AG04449 (cell line): ENCODE data around the gene PRKAB1.
"Not testable (repeated sequence)": the region's sequence is repeated elsewhere in the genome, so short reads cannot be mapped to it uniquely, and the experiment has no call there.

Source experiments
- CTCF ChIA-PET: fragments of 350-600 bp; formaldehyde crosslinking; extraction: SDS; loops from one replicate; lab custom pipeline; 2021; ENCODE audit warnings: antibody characterized with exemption; lab: Yijun Ruan, JAX
- POLR2A ChIA-PET: fragments of 400-600, 350-600 bp; formaldehyde crosslinking; extraction: SDS; loops from one replicate; lab custom pipeline; 2020; ENCODE audit warnings: antibody characterized with exemption, inconsistent platforms; lab: Yijun Ruan, JAX
- DNase-seq: peaks from one replicate; pipeline ENCODE4 v3.0.0-alpha.2; 2010; ENCODE audit warnings: low read depth, low spot score
- H3K4me3 ChIP-seq: 2 replicates; pipeline ENCODE4 v1.5.1; 2011; ENCODE audit warnings: low read depth, mild to moderate bottlenecking, control low read depth, low read length
- TF ChIP-seq, protein P1 (sequence below): IDR thresholded peaks from one replicate; pipeline ENCODE4 v1.5.1; 2011; ENCODE audit warnings: mild to moderate bottlenecking, moderate library complexity, low read length, control low read depth, inconsistent platforms; ENCODE audit not compliant: insufficient read depth; ENCODE audit errors: missing control alignments

Gene PRKAB1

DNA sequence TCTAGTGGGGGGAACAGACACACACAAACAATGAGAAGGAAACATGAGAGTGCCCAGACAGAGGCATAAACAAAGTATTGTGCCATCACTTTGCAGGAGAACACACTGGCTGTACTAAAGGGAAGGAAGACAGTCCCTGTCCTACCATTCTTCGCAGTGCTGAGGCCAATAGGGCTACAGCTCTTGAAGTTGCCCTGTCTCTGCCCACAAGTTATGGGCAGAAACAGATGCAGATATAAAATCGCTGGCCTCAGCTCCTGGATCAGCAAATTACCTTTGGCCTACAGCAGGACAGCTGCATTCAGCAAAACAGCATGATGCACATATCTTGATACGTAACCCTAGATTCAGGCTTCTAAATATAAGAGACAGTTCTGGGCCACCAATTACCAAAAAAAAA is 23.0 kb upstream of the PRKAB1 start:
- TF ChIP-seq, protein P1, sequence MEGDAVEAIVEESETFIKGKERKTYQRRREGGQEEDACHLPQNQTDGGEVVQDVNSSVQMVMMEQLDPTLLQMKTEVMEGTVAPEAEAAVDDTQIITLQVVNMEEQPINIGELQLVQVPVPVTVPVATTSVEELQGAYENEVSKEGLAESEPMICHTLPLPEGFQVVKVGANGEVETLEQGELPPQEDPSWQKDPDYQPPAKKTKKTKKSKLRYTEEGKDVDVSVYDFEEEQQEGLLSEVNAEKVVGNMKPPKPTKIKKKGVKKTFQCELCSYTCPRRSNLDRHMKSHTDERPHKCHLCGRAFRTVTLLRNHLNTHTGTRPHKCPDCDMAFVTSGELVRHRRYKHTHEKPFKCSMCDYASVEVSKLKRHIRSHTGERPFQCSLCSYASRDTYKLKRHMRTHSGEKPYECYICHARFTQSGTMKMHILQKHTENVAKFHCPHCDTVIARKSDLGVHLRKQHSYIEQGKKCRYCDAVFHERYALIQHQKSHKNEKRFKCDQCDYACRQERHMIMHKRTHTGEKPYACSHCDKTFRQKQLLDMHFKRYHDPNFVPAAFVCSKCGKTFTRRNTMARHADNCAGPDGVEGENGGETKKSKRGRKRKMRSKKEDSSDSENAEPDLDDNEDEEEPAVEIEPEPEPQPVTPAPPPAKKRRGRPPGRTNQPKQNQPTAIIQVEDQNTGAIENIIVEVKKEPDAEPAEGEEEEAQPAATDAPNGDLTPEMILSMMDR, result no peak
- CTCF ChIA-PET, result interaction anchor here (1.7 kb wide), 1 partner anchor 14 kb away, joined by 8 read pairs; no protein-coding TSS in a partner anchor
- POLR2A ChIA-PET, result no interaction called here
- no peak for DNase-seq
- no peak overlapping the region for H3K4me3 ChIP-seq

DNA sequence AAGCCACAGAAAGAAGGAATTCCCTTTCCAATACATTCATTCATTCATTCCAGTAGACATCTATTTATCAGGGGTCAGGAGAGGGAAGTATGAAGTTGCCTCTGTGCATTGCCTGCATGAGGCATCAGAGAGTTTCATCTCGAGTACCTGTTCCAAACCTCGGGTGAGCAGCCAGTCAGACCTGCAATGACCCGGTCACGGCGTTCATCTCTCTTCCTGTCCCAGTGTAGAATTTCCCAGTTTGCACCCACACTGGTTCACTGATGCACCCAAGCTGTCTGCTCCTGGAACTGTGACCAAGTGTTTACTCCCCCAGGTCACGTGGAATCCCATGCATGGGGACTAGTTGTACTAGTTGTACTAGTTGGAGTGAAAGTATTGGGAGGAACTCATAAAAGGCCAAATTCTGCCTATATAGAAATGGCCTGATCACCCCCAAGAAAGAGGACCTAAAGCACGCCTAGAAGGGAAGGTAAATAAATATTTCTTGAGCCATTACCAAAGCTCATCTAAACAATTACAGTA is 22.3 kb upstream of the PRKAB1 start:
- POLR2A ChIA-PET, result no interaction called here
- CTCF ChIA-PET, result no interaction called here
- TF ChIP-seq, protein P1, result no peak
- H3K4me3 ChIP-seq, result no peak overlapping the region
- DNase-seq, result no peak

DNA sequence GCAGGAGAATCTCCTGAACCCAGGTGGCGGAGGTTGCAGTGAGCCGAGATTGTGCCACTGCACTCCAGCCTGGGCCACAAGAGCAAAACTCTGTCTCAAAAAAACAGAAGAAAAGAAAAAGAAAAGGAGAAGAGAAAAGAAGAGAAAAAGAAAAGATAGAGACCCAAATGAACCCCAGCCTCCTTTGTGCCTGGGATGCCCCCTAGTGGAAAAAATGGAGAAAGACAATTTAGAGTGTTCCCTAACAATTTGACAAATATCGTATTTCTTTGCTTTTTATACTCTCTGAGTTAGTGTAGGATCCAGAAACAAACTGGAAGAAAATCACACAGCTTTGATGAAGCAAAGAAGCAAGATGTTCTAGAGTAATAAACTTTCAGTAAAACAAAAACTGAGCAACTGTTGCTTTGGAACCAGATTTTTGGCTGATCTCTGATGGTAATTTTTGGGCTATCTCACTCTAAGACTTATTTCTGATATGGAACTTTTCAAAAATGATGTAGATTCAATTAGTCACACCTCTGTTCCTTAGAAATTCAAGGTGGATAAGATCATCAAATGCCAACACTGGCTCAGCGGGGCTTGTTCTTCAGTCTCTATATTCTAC is 18.6 kb upstream of the PRKAB1 start:
- TF ChIP-seq, protein P1, result peak; percentile 24
- DNase-seq, result no peak
- POLR2A ChIA-PET, result no interaction called here

DNA sequence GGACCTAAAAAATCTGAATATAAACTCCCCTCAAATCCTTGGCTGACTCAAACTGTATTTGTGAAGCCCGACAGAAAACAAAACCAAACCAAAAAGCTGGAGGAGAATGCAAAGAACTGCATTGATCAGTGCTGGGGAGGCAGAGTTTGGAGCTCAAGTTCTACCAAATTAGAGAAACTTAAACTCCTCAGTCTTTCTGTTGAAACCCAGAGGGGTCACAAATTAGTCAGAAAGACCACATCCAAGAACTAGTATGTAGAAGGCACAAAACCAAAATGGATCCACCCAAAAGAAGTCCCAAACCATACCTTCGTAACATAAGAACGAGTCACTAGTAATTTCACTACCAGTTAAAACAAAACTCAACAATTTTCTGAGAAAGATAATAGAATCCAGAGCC is 15.3 kb upstream of the PRKAB1 start:
- H3K4me3 ChIP-seq, result no peak overlapping the region
- POLR2A ChIA-PET, result no interaction called here
- no peak for DNase-seq
- TF ChIP-seq, protein P1, result no peak
- CTCF ChIA-PET, result interaction anchor here (1.3 to 1.5 kb wide), 3 partner anchors 9 to 16 kb away, joined by 3 to 5 read pairs (median 4); no protein-coding TSS in a partner anchor

More for the DNA sequence above, 18.6 kb upstream of the PRKAB1 start:
- CTCF ChIA-PET, result interaction anchor here (0.9 to 2.9 kb wide), 4 partner anchors 10 to 18 kb away, joined by 3 to 12 read pairs (median 4); partner anchors contain the start of gene PRKAB1
- H3K4me3 ChIP-seq, result no peak overlapping the region

DNA sequence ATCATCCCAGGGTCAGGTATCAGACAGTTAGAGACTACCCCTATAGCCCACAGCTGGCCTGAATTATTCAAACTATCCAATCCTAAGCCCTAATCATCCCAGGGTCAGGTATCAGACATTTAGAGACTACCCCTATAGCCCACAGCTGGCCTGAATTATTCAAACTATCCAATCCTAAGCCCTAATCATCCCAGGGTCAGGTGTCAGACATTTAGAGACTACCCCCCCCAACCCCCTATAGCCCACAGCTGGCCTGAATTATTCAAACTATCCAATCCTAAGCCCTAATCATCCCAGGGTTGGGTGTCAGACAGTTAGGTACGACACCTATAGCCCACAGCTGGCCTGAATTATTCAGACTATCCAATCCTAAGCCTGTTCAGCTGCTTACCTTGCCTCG is 10.9 kb upstream of the PRKAB1 start:
- DNase-seq, H3K4me3 ChIP-seq, POLR2A ChIA-PET: not testable (repeated sequence)
- CTCF ChIA-PET, result interaction anchor here (1.0 kb wide), 1 partner anchor 9 kb away, joined by 3 read pairs; no protein-coding TSS in a partner anchor

DNA sequence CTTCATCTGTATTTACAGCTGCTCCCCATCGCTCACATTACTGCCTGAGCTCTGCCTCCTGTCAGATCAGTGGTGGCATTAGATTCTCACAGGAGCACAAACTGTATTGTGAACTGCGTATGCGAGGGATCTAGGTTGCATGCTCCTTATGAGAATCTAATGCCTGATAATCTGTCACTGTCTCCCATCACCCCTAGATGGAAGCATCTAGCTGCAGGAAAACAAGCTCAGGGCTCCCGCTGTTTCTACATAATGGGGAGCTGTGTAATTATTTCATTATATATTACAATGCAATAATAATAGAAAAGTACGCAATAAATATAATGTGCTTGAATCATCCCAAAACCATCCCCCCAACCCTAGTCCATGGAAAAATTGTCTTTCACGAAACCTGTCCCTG is 9.8 kb upstream of the PRKAB1 start:
- DNase-seq, POLR2A ChIA-PET, H3K4me3 ChIP-seq: not testable (repeated sequence)
- CTCF ChIA-PET, result interaction anchor here (0.8 to 2.1 kb wide), 8 partner anchors 9 to 281 kb away, joined by 3 to 12 read pairs (median 8); partner anchors contain the start of gene PRKAB1

DNA sequence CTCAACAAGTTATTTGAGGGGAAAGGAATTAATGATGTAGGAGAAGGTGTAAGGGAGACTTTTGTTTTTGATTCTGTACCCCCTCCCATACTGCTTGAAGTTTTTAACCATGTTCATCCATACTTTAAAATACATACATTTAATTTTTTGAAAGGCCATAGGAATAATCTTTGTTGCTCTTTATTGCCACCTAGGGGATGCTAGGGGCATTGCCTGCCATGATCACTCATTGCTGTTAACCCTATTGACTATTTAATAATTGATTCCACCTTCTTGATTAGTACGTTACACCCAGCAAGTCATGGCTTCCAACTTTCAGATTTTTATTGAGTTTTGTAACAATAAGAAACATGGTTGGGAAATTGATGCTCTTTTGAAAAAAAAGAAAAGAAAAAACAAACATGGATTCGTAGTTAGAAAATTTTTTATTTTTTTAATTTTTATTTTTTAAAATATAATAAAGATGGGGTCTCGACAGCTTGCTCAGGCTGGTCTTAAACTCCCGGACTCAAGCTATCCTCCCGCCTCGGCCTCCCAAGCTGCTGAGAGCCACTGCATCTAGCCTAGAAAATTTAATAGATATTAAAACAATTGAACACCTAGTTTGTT is 8.5 kb upstream of the PRKAB1 start:
- DNase-seq, result no peak
- CTCF ChIA-PET, result interaction anchor here (1.0 to 2.1 kb wide), 7 partner anchors 8 to 123 kb away, joined by 3 to 12 read pairs (median 8); partner anchors contain the start of gene PRKAB1
- TF ChIP-seq, protein P1, result peak; percentile 65
- POLR2A ChIA-PET, result no interaction called here
- H3K4me3 ChIP-seq, result no peak overlapping the region
